Osteocyte (in vitro differentiated cells): ENCODE data around the gene ANKH. TPM values are rescaled to one million over a fixed set of nuclear protein-coding genes. Genes with fewer than 3 reads are reported as not detected.
A peak's percentile ranks its signal among the peaks of the same experiment; 100 is the strongest.

Source experiments
- DNase-seq: peaks from one replicate; pipeline ENCODE4 v3.0.0; 2021; ENCODE audit warnings: mixed read lengths; ENCODE audit not compliant: unreplicated experiment; ENCODE audit errors: extremely low spot score
- H3K27ac Mint-ChIP-seq: one replicate; pipeline ENCODE4 v1.8.0; 2021; ENCODE audit warnings: mild to moderate bottlenecking, mixed read lengths; ENCODE audit not compliant: unreplicated experiment
- H3K27me3 Mint-ChIP-seq: one replicate; pipeline ENCODE4 v1.8.0; 2021; ENCODE audit warnings: mixed read lengths; ENCODE audit not compliant: unreplicated experiment
- H3K36me3 Mint-ChIP-seq: one replicate; pipeline ENCODE4 v1.8.0; 2021; ENCODE audit warnings: mixed read lengths; ENCODE audit not compliant: unreplicated experiment
- H3K4me1 Mint-ChIP-seq: one replicate; pipeline ENCODE4 v1.8.0; 2021; ENCODE audit warnings: mixed read lengths; ENCODE audit not compliant: unreplicated experiment
- H3K4me3 Mint-ChIP-seq: one replicate; pipeline ENCODE4 v1.8.0; 2021; ENCODE audit warnings: mild to moderate bottlenecking, moderate library complexity, mixed read lengths; ENCODE audit not compliant: unreplicated experiment
- H3K9me3 Mint-ChIP-seq: one replicate; pipeline ENCODE4 v1.8.0; 2021; ENCODE audit warnings: mixed read lengths; ENCODE audit not compliant: unreplicated experiment
- total RNA-seq: library from RNA; stranded (reverse); gene quantifications from 2 replicates; pipeline ENCODE4 v1.2.1, GENCODE V29; 2021
- TF ChIP-seq, protein P1 (sequence below): fragments of 200-600 bp; sonication (generic); IDR thresholded peaks from 2 replicates; pipeline ENCODE4 v1.5.0; 2021; ENCODE audit warnings: antibody characterized with exemption, mild to moderate bottlenecking, moderate library complexity

The ANKH gene
- total RNA-seq, 1 donor from 2014 or later, result 50.8 TPM

DNA sequence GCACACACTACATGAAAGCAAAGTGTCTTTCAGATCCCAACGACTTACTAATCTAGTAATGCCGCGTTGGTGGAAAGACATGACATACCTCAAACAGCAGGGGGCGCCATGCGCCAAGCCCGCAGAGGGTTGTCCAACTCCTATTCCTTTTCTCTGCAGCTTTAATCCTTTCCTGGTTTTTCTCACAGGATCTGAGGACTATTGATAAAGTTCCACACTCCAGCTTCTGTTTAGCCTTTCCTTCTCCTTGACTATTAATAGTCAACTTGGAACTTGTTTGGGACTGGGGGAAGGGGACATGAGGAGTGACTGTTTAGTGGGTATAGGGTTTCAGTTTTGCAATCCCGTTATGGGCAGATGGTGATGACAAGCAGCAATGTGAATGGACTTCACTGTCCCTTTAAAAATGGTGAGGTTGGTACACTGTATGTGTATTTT is 144.1 kb downstream of the ANKH start:
- H3K27me3 Mint-ChIP-seq, result no peaks in the 10 kb centered on the region
- H3K4me3 Mint-ChIP-seq, result no peak overlapping the region
- peaks cover 9% of the 10 kb centered on the region for H3K4me1 Mint-ChIP-seq
- H3K27ac Mint-ChIP-seq, result no peak overlapping the region
- no peaks in the 10 kb centered on the region for H3K9me3 Mint-ChIP-seq
- DNase-seq, result peak; percentile 93
- peaks cover 5% of the 10 kb centered on the region for H3K36me3 Mint-ChIP-seq
- TF ChIP-seq, protein P1, sequence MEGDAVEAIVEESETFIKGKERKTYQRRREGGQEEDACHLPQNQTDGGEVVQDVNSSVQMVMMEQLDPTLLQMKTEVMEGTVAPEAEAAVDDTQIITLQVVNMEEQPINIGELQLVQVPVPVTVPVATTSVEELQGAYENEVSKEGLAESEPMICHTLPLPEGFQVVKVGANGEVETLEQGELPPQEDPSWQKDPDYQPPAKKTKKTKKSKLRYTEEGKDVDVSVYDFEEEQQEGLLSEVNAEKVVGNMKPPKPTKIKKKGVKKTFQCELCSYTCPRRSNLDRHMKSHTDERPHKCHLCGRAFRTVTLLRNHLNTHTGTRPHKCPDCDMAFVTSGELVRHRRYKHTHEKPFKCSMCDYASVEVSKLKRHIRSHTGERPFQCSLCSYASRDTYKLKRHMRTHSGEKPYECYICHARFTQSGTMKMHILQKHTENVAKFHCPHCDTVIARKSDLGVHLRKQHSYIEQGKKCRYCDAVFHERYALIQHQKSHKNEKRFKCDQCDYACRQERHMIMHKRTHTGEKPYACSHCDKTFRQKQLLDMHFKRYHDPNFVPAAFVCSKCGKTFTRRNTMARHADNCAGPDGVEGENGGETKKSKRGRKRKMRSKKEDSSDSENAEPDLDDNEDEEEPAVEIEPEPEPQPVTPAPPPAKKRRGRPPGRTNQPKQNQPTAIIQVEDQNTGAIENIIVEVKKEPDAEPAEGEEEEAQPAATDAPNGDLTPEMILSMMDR, result peak; percentile 98

DNA sequence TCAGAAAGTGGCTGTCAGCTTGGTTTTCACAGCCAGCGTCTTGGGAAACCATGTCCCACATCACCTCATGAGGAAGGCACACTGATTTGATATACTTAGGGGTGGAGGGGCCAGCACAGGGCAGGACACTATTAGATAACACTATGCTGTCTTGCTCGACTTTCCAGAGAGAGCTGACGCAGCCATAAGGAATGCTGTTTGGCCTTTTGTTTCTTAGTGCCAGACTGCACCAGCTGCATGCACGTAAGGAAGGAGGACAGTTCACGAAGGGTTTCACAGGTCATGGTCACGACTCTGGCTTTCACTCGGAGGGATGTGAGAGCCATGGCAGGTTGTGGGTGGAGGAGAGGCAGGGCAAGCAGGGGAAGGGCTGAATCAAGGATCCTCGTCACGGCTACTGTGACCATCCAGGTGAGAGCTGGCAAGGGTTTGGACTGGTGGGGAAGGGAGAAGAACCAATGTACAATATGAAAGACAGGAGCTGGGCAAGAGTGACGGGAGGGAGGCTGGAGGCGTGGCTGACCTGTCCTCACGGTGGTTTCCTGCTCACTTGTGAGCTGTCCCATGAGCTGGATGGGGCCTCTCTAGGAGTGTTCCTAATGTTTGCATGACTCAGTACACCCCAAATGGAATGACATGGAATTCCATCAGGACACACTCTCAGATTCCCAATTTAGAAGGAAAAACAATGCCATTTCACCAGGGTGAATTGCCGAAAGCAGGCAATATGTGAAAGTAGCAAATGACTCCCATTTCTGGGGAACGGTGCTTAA is 145.3 kb downstream of the ANKH start:
- no peak overlapping the region for H3K4me3 Mint-ChIP-seq
- no peak overlapping the region for H3K27ac Mint-ChIP-seq
- no peak for DNase-seq
- no peaks in the 10 kb centered on the region for H3K9me3 Mint-ChIP-seq
- H3K36me3 Mint-ChIP-seq, result peaks cover 4% of the 10 kb centered on the region
- no peaks in the 10 kb centered on the region for H3K27me3 Mint-ChIP-seq
- TF ChIP-seq, protein P1, result no peak
- H3K4me1 Mint-ChIP-seq, result peaks cover 9% of the 10 kb centered on the region

DNA sequence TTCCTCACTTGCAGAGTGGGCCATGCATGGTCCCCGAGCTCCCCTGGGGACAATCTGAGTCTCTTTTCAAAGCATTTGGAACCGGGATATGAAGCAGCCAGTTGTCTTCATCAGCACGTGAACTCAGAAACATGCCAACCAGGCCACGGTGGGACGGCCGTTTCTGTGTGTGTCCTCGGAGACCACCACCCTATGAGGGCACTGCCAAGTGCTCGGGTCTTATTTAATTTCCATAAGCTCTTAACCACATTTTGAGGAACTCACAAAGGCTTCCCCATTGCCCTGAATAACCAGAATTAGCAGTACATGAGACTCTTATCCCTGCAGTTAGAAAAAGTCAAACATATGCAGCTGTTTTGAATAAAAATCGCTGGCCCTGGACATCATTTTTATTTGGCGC is 146.9 kb downstream of the ANKH start:
- Mint-ChIP-seq H3K27me3 (no peaks in the 10 kb centered on the region), H3K9me3 (peaks cover 5% of the 10 kb centered on the region), H3K4me1 (peaks cover 9% of the 10 kb centered on the region), H3K4me3 (no peak overlapping the region), H3K27ac (no peak overlapping the region), H3K36me3 (no peaks in the 10 kb centered on the region)
- DNase-seq, result no peak
- TF ChIP-seq, protein P1, result no peak

DNA sequence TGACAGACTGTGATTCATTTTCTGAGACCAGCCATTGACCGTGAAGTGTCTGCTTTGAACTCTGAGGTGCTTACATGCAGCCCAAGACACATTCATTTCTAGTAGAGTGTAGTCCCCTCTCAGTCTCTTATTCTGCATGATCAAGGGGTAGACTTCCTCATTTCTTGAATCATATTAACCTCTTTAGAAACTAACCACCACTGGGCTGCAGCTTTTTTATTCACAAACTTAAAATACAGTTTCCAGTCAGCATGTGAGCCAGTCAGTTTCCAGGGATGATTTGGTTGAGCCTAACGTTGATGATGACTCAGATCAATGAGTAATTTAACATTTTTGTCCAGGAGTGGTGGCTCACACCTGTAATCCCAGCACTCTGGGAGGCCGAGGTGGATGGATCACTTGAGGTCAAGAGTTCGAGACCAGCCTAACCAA is 147.9 kb downstream of the ANKH start:
- Mint-ChIP-seq H3K27me3 (peaks cover 2% of the 10 kb centered on the region), H3K4me3 (no peak overlapping the region), H3K27ac (no peak overlapping the region), H3K4me1 (peaks cover 11% of the 10 kb centered on the region), H3K9me3 (peaks cover 5% of the 10 kb centered on the region), H3K36me3 (peaks cover 5% of the 10 kb centered on the region)
- TF ChIP-seq, protein P1, result no peak
- DNase-seq, result no peak

DNA sequence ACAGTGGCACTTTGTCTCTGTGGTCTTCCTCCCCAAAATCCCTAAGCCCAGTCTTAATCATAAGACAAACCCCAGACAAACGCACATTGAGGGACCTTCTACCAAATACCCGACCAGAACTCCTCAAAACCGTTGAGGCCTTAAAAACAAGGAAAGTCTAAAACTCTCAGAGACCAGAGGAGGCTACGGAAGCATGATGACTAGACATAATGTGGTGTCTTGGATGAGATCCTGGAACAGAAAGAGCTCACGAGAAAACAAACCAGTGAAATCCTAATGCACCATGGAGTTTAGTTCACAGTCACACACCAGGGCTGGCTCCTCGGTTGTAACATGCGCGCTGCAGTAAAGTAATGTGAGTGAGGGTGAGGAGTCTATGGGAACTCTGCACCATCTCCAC is 148.7 kb downstream of the ANKH start:
- Mint-ChIP-seq H3K27ac (no peak overlapping the region), H3K36me3 (peaks cover 7% of the 10 kb centered on the region), H3K4me1 (peaks cover 11% of the 10 kb centered on the region), H3K4me3 (no peak overlapping the region), H3K9me3 (peaks cover 5% of the 10 kb centered on the region), H3K27me3 (peaks cover 2% of the 10 kb centered on the region)
- TF ChIP-seq, protein P1, result no peak
- DNase-seq, result no peak
